ENCODE results near the gene STAT5B. TPM values are rescaled to one million over a fixed set of nuclear protein-coding genes. Genes with fewer than 3 reads are reported as not detected.
"Not testable (repeated sequence)": the region's sequence is repeated elsewhere in the genome, so short reads cannot be mapped to it uniquely, and the experiment has no call there.

Gene STAT5B
- polyA plus RNA-seq, 1 donor (not counting 4 experiments of a cell fraction or from before 2014, with no cell fraction given), result 16.1 TPM

DNA sequence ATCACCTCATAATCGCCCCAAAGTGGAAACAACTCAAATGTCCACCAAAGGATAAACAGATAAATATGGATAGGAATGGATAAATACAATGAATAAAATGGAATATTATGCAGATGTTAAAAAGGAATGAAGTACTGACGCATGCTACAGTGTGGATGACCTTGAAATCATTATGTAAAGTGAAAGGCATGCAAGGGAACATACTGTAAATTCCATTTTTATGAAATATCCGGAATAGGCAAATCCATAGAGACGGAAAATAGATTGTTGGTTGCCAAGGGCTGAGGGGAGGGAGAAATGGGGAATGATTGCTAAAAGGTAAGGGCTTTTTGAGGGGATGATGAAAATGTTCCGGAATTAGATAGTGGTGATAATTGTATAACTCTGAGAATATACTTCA, 36.0 kb downstream of the STAT5B start:
- Histone ChIP-seq H3K27ac (ENCODE audit: control insufficient read depth, insufficient read depth, low read length) (no peak overlapping the region), H3K79me2 (ENCODE audit: control insufficient read depth, insufficient read depth, low read length) (no peaks in the 10 kb centered on the region), H3K4me2 (ENCODE audit: control insufficient read depth, extremely low read depth, insufficient read depth, low read depth, low read length) (no peak overlapping the region), H3K9me3 (ENCODE audit: control insufficient read depth, low read depth, low read length) (no peaks in the 10 kb centered on the region), H3K9ac (ENCODE audit: control insufficient read depth, extremely low read depth, insufficient read depth, low read length) (no peak overlapping the region), H2AFZ (ENCODE audit: control insufficient read depth, low read length) (no peak overlapping the region), H3K36me3 (ENCODE audit: control insufficient read depth in 2 of 2, extremely low read depth in 1 of 2, insufficient read depth in 2 of 2, low read length in 2 of 2) (no peaks in the 10 kb centered on the region), H4K20me1 (ENCODE audit: control insufficient read depth, extremely low read depth, insufficient read depth, low read length) (no peaks in the 10 kb centered on the region), H3K9me1 (ENCODE audit: control insufficient read depth, extremely low read depth, insufficient read depth, low read length) (no peaks in the 10 kb centered on the region), H3K27me3 (ENCODE audit: control insufficient read depth, extremely low read depth, insufficient read depth, low read length) (no peaks in the 10 kb centered on the region), H3K4me3 (ENCODE audit: control insufficient read depth in 2 of 3, extremely low read depth in 1 of 3, insufficient read depth in 2 of 3, low read depth in 1 of 3, low read length in 3 of 3) (no peak overlapping the region), H3K4me1 (ENCODE audit: control insufficient read depth, extremely low read depth, insufficient read depth, low read length) (no peaks in the 10 kb centered on the region)
- FAIRE-seq (no peak), DNase-seq (ENCODE audit: low read depth, low spot score) (no peak)
- dilution Hi-C loops (cut with MboI; ENCODE audit: extremely low pct_ligation_motif_present, low sequenced_read_pairs), result no loop called here
- TF ChIP-seq EZH2 (IDR thresholded peaks at IDR 0.05; ENCODE audit: low read length), result no peak
- TF ChIP-seq, protein P1, sequence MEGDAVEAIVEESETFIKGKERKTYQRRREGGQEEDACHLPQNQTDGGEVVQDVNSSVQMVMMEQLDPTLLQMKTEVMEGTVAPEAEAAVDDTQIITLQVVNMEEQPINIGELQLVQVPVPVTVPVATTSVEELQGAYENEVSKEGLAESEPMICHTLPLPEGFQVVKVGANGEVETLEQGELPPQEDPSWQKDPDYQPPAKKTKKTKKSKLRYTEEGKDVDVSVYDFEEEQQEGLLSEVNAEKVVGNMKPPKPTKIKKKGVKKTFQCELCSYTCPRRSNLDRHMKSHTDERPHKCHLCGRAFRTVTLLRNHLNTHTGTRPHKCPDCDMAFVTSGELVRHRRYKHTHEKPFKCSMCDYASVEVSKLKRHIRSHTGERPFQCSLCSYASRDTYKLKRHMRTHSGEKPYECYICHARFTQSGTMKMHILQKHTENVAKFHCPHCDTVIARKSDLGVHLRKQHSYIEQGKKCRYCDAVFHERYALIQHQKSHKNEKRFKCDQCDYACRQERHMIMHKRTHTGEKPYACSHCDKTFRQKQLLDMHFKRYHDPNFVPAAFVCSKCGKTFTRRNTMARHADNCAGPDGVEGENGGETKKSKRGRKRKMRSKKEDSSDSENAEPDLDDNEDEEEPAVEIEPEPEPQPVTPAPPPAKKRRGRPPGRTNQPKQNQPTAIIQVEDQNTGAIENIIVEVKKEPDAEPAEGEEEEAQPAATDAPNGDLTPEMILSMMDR (optimal IDR thresholded peaks at IDR 0.05 in 1 of 3, IDR thresholded peaks at IDR 0.05 in 1 of 3, conservative IDR thresholded peaks at IDR 0.05 in 1 of 3; ENCODE audit: extremely low read depth in 1 of 3, insufficient read depth in 2 of 3, low read length in 3 of 3), result no peak

DNA sequence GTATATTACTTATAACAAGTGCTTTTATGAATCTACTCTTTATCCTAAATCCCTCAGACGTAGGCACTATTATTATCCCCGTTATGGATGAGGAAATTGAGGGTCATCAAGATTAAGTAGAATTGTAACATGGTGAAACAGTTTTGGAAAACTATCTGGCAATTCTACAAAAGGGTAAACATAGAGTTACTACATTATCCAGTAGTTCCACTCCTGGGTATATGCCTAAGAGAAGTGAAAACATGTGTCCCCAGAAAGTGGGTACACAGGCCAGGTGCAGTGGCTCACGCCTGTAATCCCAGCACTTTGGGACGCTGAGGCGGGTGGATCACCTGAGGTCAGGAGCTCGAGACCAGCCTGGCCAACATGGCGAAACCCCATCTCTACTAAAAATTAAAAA, 36.6 kb downstream of the STAT5B start:
- FAIRE-seq; H3K9me1 ChIP-seq (ENCODE audit: control insufficient read depth, extremely low read depth, insufficient read depth, low read length); H4K20me1 ChIP-seq (ENCODE audit: control insufficient read depth, extremely low read depth, insufficient read depth, low read length); DNase-seq (ENCODE audit: low read depth, low spot score); H3K9me3 ChIP-seq (ENCODE audit: control insufficient read depth, low read depth, low read length); H3K4me3 ChIP-seq (ENCODE audit: control insufficient read depth in 2 of 3, extremely low read depth in 1 of 3, insufficient read depth in 2 of 3, low read depth in 1 of 3, low read length in 3 of 3); H3K27ac ChIP-seq (ENCODE audit: control insufficient read depth, insufficient read depth, low read length); H3K9ac ChIP-seq (ENCODE audit: control insufficient read depth, extremely low read depth, insufficient read depth, low read length); H3K4me1 ChIP-seq (ENCODE audit: control insufficient read depth, extremely low read depth, insufficient read depth, low read length); H3K27me3 ChIP-seq (ENCODE audit: control insufficient read depth, extremely low read depth, insufficient read depth, low read length); H3K4me2 ChIP-seq (ENCODE audit: control insufficient read depth, extremely low read depth, insufficient read depth, low read depth, low read length); dilution Hi-C loops (cut with MboI; ENCODE audit: extremely low pct_ligation_motif_present, low sequenced_read_pairs); H3K36me3 ChIP-seq (ENCODE audit: control insufficient read depth in 2 of 2, extremely low read depth in 1 of 2, insufficient read depth in 2 of 2, low read length in 2 of 2); H3K79me2 ChIP-seq (ENCODE audit: control insufficient read depth, insufficient read depth, low read length); H2AFZ ChIP-seq (ENCODE audit: control insufficient read depth, low read length): not testable (repeated sequence)

DNA sequence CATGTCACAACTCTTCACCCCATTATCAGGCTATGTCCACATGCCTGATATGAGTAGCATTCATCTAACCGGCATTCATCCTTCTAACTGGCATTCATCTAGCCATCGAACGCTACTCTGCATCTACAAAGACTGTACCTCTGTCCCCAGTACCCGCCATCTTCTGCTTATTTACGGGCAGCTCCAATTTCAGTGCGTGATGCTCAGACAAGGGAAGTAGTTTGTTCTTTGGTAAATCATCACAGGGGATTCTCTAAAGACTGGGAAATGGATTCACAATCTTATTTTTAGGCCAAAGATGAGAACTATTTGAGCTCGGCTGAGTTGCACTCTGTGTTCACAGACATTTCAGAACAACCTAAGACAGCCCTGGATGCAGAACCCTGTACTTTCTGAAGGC, 39.4 kb downstream of the STAT5B start:
- H3K36me3 ChIP-seq (ENCODE audit: control insufficient read depth in 2 of 2, extremely low read depth in 1 of 2, insufficient read depth in 2 of 2, low read length in 2 of 2), result no peaks in the 10 kb centered on the region
- H3K4me2 ChIP-seq (ENCODE audit: control insufficient read depth, extremely low read depth, insufficient read depth, low read depth, low read length), result no peak overlapping the region
- no peaks in the 10 kb centered on the region for H3K27me3 ChIP-seq (ENCODE audit: control insufficient read depth, extremely low read depth, insufficient read depth, low read length)
- no peaks in the 10 kb centered on the region for H3K79me2 ChIP-seq (ENCODE audit: control insufficient read depth, insufficient read depth, low read length)
- H3K9me3 ChIP-seq (ENCODE audit: control insufficient read depth, low read depth, low read length), result no peaks in the 10 kb centered on the region
- H3K9ac ChIP-seq (ENCODE audit: control insufficient read depth, extremely low read depth, insufficient read depth, low read length), result no peak overlapping the region
- H4K20me1 ChIP-seq (ENCODE audit: control insufficient read depth, extremely low read depth, insufficient read depth, low read length), result no peaks in the 10 kb centered on the region
- dilution Hi-C loops (cut with MboI; ENCODE audit: extremely low pct_ligation_motif_present, low sequenced_read_pairs), result no loop called here
- no peak for FAIRE-seq
- TF ChIP-seq, protein P1 (optimal IDR thresholded peaks at IDR 0.05 in 1 of 3, IDR thresholded peaks at IDR 0.05 in 1 of 3, conservative IDR thresholded peaks at IDR 0.05 in 1 of 3; ENCODE audit: extremely low read depth in 1 of 3, insufficient read depth in 2 of 3, low read length in 3 of 3), result no peak
- TF ChIP-seq EZH2 (IDR thresholded peaks at IDR 0.05; ENCODE audit: low read length), result no peak
- H3K4me1 ChIP-seq (ENCODE audit: control insufficient read depth, extremely low read depth, insufficient read depth, low read length), result no peaks in the 10 kb centered on the region
- H2AFZ ChIP-seq (ENCODE audit: control insufficient read depth, low read length), result no peak overlapping the region
- H3K27ac ChIP-seq (ENCODE audit: control insufficient read depth, insufficient read depth, low read length), result no peak overlapping the region
- no peak for DNase-seq (ENCODE audit: low read depth, low spot score)
- H3K4me3 ChIP-seq (ENCODE audit: control insufficient read depth in 2 of 3, extremely low read depth in 1 of 3, insufficient read depth in 2 of 3, low read depth in 1 of 3, low read length in 3 of 3), result no peak overlapping the region
- H3K9me1 ChIP-seq (ENCODE audit: control insufficient read depth, extremely low read depth, insufficient read depth, low read length), result no peaks in the 10 kb centered on the region

Data from keratinocyte (primary cell).